Effector memory CD4-positive, alpha-beta T cell (primary cell): Measurements from ENCODE around the gene PTPRT.

Experiments
- DNase-seq, 3 donors: peaks; one replicate each; pipeline ENCODE4 v3.0.0-alpha.2; 2020
- H3K27ac ChIP-seq: 2 replicates; pipeline ENCODE4 v1.7.0; 2013; ENCODE audit warnings: mild to moderate bottlenecking, low read length, moderate library complexity; ENCODE audit not compliant: insufficient read depth, poor library complexity, severe bottlenecking
- H3K27me3 ChIP-seq: replicated peaks from 2 replicates; pipeline ENCODE4 v1.7.0; 2013; ENCODE audit warnings: mild to moderate bottlenecking, low read length; ENCODE audit not compliant: insufficient read depth, control insufficient read depth, poor library complexity, severe bottlenecking
- H3K36me3 ChIP-seq: 2 replicates; pipeline ENCODE4 v1.7.0; 2013; ENCODE audit warnings: mild to moderate bottlenecking, low read length, moderate library complexity; ENCODE audit not compliant: control insufficient read depth, insufficient read depth
- H3K4me1 ChIP-seq: 2 replicates; pipeline ENCODE4 v1.7.0; 2013; ENCODE audit warnings: low read length, mild to moderate bottlenecking; ENCODE audit not compliant: control insufficient read depth, insufficient read depth, poor library complexity, severe bottlenecking
- H3K4me3 ChIP-seq: 2 replicates; pipeline ENCODE4 v1.7.0; 2013; ENCODE audit warnings: low read length, low read depth, mild to moderate bottlenecking; ENCODE audit not compliant: insufficient read depth, poor library complexity, severe bottlenecking
- H3K9me3 ChIP-seq: 2 replicates; pipeline ENCODE4 v1.7.0; 2013; ENCODE audit warnings: mild to moderate bottlenecking, low read length, moderate library complexity; ENCODE audit not compliant: control insufficient read depth

The PTPRT gene

GRCh38 chr20:42441196-42441863 lies 748.4 kb downstream of the PTPRT start:
- no peak for DNase-seq
- Histone ChIP-seq H3K27me3 (no peaks in the 10 kb centered on the region), H3K27ac (no peak overlapping the region), H3K36me3 (no peaks in the 10 kb centered on the region), H3K9me3 (no peaks in the 10 kb centered on the region), H3K4me1 (no peaks in the 10 kb centered on the region), H3K4me3 (no peak overlapping the region)

GRCh38 chr20:42435230-42435629 lies 754.5 kb downstream of the PTPRT start:
- Histone ChIP-seq H3K4me1 (no peaks in the 10 kb centered on the region), H3K9me3 (no peaks in the 10 kb centered on the region), H3K27ac (no peak overlapping the region), H3K27me3 (no peaks in the 10 kb centered on the region), H3K36me3 (no peaks in the 10 kb centered on the region), H3K4me3 (no peak overlapping the region)
- DNase-seq = no peak

DNA sequence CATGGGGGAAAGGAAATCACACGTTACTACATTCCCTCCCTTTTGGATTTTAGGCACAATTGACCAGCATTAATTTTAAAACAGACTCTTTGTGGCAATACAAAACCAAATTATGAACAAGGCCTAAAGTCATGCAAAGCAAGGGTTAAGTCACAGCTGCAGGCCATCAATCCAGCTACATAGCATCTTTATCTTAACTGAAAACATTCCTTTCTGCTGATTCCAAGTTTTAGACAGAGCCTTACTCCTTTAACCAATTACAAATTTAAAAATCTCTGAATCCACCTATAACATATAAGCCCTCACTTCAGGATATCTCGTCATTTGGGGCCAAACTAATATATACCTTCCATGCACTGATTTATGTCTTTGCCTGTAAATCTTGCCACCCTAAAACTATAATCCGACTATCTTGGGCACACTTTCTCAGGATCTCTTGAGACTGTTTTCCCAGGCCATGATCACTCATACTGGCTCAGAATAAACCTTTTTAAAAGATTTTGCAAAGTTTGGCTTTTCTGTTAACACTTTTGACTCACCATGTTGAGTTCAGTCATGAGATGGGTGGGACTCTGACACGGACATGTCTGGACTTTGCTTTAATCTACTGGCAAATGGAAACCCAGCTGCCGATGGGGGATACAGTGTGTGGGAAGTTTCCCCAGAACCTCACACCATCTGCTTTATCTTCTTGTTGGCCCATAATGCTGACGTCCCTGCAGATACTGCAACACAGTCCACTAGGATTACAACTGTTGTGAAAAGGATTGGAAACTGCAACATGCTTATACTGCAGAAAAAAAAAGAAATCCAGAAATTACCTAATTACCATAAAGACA lies 757.0 kb downstream of the PTPRT start:
- H3K27ac ChIP-seq = no peak overlapping the region
- no peak for DNase-seq

DNA sequence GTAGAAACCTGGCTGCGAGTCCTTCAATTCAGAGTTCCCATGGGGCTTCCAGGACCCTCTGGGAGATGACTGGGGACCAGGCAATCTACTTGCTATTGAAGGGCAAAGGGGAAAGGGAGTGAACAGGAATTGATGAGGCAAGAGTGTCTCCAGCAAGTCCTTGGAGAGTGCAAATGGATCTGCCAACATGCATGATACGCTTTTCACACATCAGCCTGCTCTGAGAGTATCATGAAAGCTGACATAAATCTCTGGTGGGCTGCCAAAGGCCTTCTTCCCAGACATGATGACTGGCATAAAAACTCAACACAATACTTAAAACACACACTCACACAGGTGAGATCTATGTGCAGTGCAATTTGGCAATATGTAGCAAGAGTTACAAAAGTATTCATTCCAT lies 759.1 kb downstream of the PTPRT start:
- Histone ChIP-seq H3K4me1 (no peaks in the 10 kb centered on the region), H3K36me3 (no peaks in the 10 kb centered on the region), H3K9me3 (no peaks in the 10 kb centered on the region), H3K4me3 (no peak overlapping the region), H3K27me3 (no peaks in the 10 kb centered on the region), H3K27ac (no peak overlapping the region)
- DNase-seq = no peak

More for the DNA sequence above, 757.0 kb downstream of the PTPRT start:
- no peaks in the 10 kb centered on the region for H3K36me3 ChIP-seq
- no peaks in the 10 kb centered on the region for H3K9me3 ChIP-seq
- H3K4me1 ChIP-seq = no peaks in the 10 kb centered on the region
- H3K27me3 ChIP-seq = no peaks in the 10 kb centered on the region
- no peak overlapping the region for H3K4me3 ChIP-seq

GRCh38 chr20:42429761-42430458 lies 759.8 kb downstream of the PTPRT start:
- no peak for DNase-seq

DNA sequence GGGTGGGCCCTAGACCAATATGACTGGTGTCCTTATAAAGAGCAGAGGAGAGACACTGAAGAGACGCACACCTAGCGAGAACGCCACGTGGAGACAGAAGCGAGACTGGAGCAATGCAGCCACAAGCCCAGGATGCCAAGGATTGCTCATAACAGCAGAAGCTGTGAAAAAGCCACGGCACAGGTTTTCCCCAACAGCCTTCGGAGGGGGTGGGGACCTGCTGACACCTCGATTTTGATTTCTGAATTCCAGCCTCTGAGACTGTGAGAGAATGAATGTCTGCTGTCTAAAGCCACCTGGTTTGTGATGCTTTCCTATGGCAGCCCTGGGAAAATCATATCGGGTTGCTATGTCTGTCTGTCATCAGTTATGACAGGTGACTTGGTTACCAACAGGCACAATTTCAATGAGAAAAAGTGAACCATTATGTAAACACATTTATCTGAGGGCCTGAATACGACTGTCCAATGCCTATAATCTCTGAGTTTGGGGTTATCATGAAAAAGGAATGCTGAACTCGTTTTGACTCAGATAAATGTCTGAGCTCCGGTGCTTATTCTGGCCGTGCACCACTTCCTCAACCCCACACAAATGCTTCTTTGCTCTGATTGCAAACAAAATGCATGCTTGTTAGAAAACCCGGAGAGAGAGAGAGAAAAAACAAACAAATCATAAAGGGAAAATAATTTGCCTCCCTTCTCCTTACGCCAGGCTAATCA lies 769.7 kb downstream of the PTPRT start:
- H3K9me3 ChIP-seq = no peaks in the 10 kb centered on the region
- H3K27ac ChIP-seq = no peak overlapping the region
- DNase-seq = no peak
- H3K27me3 ChIP-seq = no peaks in the 10 kb centered on the region
- no peaks in the 10 kb centered on the region for H3K36me3 ChIP-seq
- no peaks in the 10 kb centered on the region for H3K4me1 ChIP-seq
- no peak overlapping the region for H3K4me3 ChIP-seq

More at GRCh38 chr20:42429761-42430458, 759.8 kb downstream of the PTPRT start:
- Histone ChIP-seq H3K9me3 (no peaks in the 10 kb centered on the region), H3K4me3 (no peak overlapping the region), H3K4me1 (no peaks in the 10 kb centered on the region), H3K36me3 (no peaks in the 10 kb centered on the region), H3K27ac (no peak overlapping the region), H3K27me3 (no peaks in the 10 kb centered on the region)

DNA sequence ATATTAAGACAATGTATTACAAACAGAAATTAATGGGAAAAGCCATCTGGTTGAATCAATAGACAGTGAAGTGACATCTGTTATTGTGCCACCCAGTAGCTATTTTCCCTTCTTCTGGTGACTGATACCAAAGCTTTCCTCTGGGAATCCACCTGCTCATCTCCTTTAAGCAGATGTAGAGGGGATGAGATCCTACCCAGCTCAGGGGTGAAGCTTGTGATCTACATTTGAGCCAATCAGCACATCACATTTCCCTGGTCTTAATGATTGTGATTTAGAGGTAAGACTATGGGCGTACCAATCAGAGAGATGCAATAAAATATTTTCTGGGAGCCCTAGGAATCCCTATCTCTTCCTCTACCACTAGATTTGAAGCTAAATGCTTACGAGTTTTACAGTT lies 782.9 kb downstream of the PTPRT start:
- DNase-seq = no peak
- Histone ChIP-seq H3K9me3 (no peaks in the 10 kb centered on the region), H3K4me1 (no peaks in the 10 kb centered on the region), H3K36me3 (no peaks in the 10 kb centered on the region), H3K27ac (no peak overlapping the region), H3K27me3 (no peaks in the 10 kb centered on the region), H3K4me3 (no peak overlapping the region)

DNA sequence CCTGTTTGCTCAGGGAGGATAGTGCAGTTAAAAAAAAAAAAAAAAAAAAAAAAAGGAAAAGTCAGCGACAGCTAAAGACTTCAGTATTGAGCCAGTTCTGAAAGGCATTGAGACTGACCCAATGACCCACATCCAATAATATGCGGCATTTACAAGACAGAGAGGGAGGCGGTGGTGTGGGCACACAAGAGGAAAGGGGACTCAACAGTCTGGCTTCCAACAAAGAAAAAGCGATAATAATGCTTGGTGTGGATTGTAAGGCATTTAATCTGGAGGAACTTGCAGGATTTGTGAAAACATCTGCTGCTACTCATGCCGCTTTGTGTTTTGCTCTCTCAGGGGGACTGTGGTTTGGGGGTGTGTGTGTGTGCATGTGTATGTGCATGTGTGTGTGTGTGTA lies 787.3 kb downstream of the PTPRT start:
- no peak overlapping the region for H3K4me3 ChIP-seq
- H3K27me3 ChIP-seq = no peaks in the 10 kb centered on the region
- H3K36me3 ChIP-seq = no peaks in the 10 kb centered on the region
- no peak overlapping the region for H3K27ac ChIP-seq
- H3K9me3 ChIP-seq = no peaks in the 10 kb centered on the region
- no peaks in the 10 kb centered on the region for H3K4me1 ChIP-seq
- no peak for DNase-seq

DNA sequence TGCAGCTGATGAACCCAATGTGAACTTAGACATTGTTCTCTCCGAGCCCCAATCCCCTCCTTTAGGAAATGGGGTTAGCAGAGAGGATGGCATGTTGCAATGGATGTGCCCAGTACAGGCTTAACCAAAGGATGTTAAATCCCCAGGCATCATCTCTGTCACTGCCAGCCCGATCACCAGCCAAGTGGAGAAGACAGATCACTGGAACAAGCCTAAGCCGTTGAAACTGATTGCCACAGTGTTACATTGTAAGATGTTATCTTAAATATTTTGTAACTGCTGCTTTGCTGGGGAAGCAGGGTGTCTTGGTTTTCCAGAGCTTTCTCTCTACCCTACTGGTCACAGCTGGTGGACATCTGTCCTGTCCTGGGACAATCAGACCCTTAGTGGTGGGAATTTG lies 788.1 kb downstream of the PTPRT start:
- Histone ChIP-seq H3K9me3 (no peaks in the 10 kb centered on the region), H3K27ac (no peak overlapping the region), H3K27me3 (no peaks in the 10 kb centered on the region), H3K4me3 (no peak overlapping the region), H3K36me3 (no peaks in the 10 kb centered on the region), H3K4me1 (no peaks in the 10 kb centered on the region)
- DNase-seq = no peak
